GM12872 (cell line): ENCODE data around the gene RAD51D.

ENCODE experiments used
- TF ChIP-seq, protein P1 (sequence below): IDR thresholded peaks from 3 replicates; pipeline ENCODE4 v1.5.1; 2011; ENCODE audit warnings: low read depth, mild to moderate bottlenecking, low read length, moderate library complexity; ENCODE audit not compliant: insufficient read depth

The RAD51D gene

DNA sequence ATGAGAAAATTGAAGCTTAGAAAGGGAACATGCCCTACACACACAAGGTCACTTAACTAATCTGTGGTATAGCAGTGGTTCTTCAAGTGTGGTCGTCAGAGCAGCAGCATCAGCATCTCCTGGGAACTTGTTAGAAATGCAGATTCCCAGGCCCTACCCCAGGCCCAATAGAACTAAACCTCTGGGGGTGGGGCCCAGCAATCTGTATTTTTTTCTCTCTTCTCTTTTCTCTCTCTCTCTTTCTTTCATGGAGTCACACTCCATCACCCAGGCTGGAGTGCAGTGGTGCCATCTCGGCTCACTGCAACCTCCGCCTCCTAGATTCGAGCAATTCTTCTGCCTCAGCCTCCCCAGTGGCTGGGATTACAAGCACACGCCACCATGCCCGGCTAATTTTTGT is 18.6 kb upstream of the RAD51D start:
- TF ChIP-seq, protein P1, sequence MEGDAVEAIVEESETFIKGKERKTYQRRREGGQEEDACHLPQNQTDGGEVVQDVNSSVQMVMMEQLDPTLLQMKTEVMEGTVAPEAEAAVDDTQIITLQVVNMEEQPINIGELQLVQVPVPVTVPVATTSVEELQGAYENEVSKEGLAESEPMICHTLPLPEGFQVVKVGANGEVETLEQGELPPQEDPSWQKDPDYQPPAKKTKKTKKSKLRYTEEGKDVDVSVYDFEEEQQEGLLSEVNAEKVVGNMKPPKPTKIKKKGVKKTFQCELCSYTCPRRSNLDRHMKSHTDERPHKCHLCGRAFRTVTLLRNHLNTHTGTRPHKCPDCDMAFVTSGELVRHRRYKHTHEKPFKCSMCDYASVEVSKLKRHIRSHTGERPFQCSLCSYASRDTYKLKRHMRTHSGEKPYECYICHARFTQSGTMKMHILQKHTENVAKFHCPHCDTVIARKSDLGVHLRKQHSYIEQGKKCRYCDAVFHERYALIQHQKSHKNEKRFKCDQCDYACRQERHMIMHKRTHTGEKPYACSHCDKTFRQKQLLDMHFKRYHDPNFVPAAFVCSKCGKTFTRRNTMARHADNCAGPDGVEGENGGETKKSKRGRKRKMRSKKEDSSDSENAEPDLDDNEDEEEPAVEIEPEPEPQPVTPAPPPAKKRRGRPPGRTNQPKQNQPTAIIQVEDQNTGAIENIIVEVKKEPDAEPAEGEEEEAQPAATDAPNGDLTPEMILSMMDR = no peak

DNA sequence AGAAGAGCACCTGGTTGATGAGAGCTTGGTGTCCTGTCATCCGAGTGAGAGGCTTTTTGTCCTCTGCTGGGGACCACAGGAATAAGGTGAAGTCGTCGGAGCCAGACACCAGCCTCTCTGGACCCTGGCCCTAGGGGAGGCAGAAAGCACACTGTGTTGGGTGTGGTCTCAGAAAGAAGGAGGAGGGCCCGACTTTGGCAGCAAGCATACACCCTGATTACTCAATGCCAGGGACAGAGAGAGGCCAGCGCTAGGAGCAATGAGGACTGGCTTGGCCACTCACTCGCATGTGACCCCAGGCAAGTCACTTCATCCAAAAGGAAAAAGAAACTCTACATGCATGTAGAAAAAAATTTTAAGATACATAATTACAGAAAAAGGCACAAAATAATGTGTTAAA is 15.7 kb upstream of the RAD51D start:
- TF ChIP-seq, protein P1 = no peak

DNA sequence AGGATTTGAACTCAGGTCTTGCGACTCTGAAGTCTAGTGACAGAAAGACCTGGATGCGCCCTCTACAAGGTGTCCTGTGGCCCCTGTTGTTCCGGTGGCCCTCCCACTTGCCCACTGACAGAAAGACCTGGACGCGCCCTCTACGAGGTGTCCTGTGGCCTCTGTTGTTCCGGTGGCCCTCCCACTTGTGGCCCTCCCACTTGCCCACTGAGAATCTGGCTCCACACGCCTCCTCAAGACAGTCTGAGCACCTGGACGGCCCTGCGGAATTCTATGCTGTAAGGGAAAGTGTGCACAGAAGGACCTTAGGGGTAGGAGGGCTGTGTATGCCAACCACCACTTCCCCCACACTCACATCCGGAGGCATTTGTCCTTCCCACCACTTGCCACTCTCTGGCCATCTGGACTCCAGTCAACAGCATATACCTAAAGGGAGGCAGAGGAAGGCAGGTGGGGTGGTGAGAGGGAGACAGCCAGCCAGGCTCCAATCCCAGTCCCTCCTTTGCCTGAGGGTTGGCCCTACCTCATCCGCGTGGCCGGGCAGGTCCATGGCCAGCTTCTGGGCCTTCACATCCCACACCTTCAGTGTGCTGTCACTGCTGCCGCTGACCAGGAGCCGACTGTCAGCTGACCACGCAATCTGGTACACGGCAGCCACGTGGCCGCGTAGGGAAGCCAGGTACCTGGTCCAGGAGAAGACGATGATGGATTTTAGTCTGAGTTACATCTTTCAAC is 13.3 kb upstream of the RAD51D start:
- TF ChIP-seq, protein P1 = no peak

DNA sequence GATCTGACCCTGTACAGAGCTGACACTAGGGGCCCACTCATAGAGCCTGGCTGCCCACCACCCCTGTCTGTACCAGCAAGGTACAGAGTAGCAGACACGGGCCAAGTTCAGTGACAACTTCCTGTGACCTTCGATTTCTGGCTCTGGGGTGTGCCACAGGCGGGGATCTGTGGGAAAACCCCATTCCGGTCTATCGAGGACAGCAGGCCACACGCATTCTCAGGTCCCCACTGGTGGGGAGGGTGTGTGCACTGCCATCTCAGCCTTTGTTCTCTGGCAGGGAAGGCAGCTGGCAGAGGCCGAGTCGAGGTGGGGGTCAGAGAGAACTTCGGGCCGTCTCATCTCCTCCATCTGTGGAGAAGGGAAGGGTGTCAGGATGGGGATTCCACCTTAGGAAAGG is 12.4 kb upstream of the RAD51D start:
- TF ChIP-seq, protein P1 = no peak

DNA sequence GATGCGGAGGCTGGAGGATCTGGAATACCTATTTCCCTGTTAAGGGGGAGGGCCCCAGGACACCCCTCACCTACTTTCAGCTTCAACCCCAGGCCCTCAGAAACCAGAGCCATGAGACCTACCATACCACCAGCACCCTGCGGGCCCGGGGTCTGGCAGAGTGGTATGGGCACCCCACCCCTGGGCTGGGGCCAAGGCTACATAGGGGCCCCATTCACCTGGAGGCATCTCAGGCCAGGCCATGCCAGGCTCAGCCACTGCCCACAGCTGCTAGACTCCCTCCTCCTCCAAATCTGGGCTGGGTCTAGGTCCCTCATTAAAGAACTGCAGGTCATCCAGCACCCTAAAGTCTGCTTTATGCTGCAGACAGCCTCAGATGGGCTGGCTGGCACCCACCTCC is 10.7 kb upstream of the RAD51D start:
- TF ChIP-seq, protein P1 = no peak

DNA sequence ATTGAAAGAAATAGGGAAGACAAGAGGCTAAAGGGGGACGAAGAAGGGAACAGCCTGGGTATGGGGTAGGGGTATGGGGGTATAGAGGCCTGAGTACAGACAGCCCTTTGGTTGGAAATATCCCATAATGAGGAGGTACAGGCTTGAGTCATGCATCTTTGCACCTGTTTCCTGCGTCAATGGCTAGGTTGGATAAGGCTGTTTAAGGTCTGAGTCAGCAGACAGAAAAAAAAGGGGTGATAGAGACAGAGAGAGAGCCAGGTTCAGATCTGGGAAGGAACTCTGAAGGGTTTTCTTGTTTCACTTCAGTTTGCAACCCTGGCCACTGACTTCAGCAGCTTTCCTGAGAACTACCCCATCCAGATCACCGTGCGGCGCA is 10.3 kb upstream of the RAD51D start:
- TF ChIP-seq, protein P1 = no peak

DNA sequence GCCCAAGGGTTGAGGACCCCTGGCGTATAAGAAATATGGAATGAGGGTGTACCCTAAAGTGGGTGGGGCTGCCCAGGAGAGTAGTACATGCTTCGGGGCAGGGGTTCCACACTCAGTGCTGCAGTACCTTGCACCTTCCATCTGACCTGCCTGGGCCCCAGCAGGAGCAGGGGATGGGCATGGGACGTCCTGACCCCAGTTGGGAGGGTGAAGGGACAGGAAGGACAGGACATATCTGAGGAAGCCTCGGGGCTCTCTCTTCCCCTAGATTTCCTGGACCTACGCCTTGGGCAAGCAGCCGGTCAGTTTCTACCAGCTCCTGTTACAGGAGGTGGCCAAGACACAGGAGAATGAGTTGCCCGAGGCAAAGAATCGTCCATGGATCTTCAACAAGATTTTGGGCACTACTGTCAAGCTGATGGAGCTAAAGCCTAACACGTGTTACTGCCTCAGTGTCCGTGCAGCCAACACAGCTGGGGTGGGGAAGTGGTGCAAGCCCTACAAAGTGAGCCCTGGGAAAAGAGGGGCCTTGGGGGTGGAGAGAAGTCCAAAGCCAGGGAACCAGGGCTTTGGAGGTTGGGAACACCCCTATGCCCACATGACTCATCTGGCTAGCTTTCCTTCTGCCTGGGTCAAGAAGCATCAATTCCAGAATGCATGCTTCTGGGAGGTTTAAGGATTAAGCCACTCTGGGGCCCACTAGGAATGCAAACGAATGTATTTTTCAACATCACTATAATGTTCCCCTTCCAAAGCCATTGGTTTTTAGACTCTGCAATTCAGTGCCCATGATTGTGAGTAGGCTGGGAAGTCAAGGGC is 9.7 kb upstream of the RAD51D start:
- TF ChIP-seq, protein P1 = no peak
